ENCODE data around the gene NOS2. TPM values are rescaled to one million over a fixed set of nuclear protein-coding genes. Genes with fewer than 3 reads are reported as not detected.
"Not testable (repeated sequence)": the region's sequence is repeated elsewhere in the genome, so short reads cannot be mapped to it uniquely, and the experiment has no call there.

Gene NOS2
- polyA plus RNA-seq, 3 donors from 2014 or later = not detected

GRCh38 chr17:27766438-27766837 is 33.9 kb downstream of the NOS2 start:
- Mint-ChIP-seq H3K9me3 (no peaks in the 10 kb centered on the region), H3K36me3 (no peaks in the 10 kb centered on the region), H3K27me3 (ENCODE audit: low read depth in 3 of 3) (peaks cover 0 to 6% (median 3%) of the 10 kb centered on the region in 3 donors), H3K27ac (no peak overlapping the region), H3K4me1 (no peaks in the 10 kb centered on the region), H3K4me3 (no peak overlapping the region)
- no peak for DNase-seq

- H3K4me3 Mint-ChIP-seq = no peak overlapping the region
- H3K9me3 Mint-ChIP-seq = no peaks in the 10 kb centered on the region
- no peak overlapping the region for H3K27ac Mint-ChIP-seq
- H3K36me3 Mint-ChIP-seq = no peaks in the 10 kb centered on the region
- no peaks in the 10 kb centered on the region for H3K4me1 Mint-ChIP-seq
- no peak for DNase-seq
- peaks cover 0 to 6% (median 1%) of the 10 kb centered on the region in 3 donors for H3K27me3 Mint-ChIP-seq (ENCODE audit: low read depth in 3 of 3)
Observed at GRCh38 chr17:27765353-27765752, 35.0 kb downstream of the NOS2 start.

- H3K9me3 Mint-ChIP-seq = no peaks in the 10 kb centered on the region
- H3K4me3 Mint-ChIP-seq = no peak overlapping the region
- no peak overlapping the region for H3K27ac Mint-ChIP-seq
- no peaks in the 10 kb centered on the region for H3K4me1 Mint-ChIP-seq
- H3K27me3 Mint-ChIP-seq (ENCODE audit: low read depth in 3 of 3) = peaks cover 1 to 6% (median 1%) of the 10 kb centered on the region in 3 donors
- H3K36me3 Mint-ChIP-seq = no peaks in the 10 kb centered on the region
- no peak for DNase-seq
Observed at GRCh38 chr17:27764589-27764988, 35.7 kb downstream of the NOS2 start.

- H3K36me3 Mint-ChIP-seq = no peaks in the 10 kb centered on the region
Observed at GRCh38 chr17:27762527-27763305, 37.6 kb downstream of the NOS2 start.

GRCh38 chr17:27760931-27761330 is 39.4 kb downstream of the NOS2 start:
- not testable (repeated sequence) for H3K36me3 Mint-ChIP-seq; H3K27ac Mint-ChIP-seq; H3K4me1 Mint-ChIP-seq; DNase-seq; H3K9me3 Mint-ChIP-seq; H3K27me3 Mint-ChIP-seq (ENCODE audit: low read depth in 3 of 3); H3K4me3 Mint-ChIP-seq

More at GRCh38 chr17:27762527-27763305, 37.6 kb downstream of the NOS2 start:
- no peaks in the 10 kb centered on the region for H3K9me3 Mint-ChIP-seq
- DNase-seq = no peak
- H3K27ac Mint-ChIP-seq = no peak overlapping the region
- H3K27me3 Mint-ChIP-seq (ENCODE audit: low read depth in 3 of 3) = peaks cover 1 to 2% (median 1%) of the 10 kb centered on the region in 3 donors
- H3K4me3 Mint-ChIP-seq = no peak overlapping the region
- H3K4me1 Mint-ChIP-seq = no peaks in the 10 kb centered on the region

GRCh38 chr17:27760069-27760885 is 40.1 kb downstream of the NOS2 start:
- no peaks in the 10 kb centered on the region for H3K4me1 Mint-ChIP-seq
- H3K4me3 Mint-ChIP-seq = no peak overlapping the region
- H3K9me3 Mint-ChIP-seq = no peaks in the 10 kb centered on the region
- H3K27me3 Mint-ChIP-seq (ENCODE audit: low read depth in 3 of 3) = peaks cover 1 to 2% (median 1%) of the 10 kb centered on the region in 3 donors
- no peak overlapping the region for H3K27ac Mint-ChIP-seq
- no peaks in the 10 kb centered on the region for H3K36me3 Mint-ChIP-seq
- peak; percentile 43 to 51 (median 47) for DNase-seq

GRCh38 chr17:27759528-27759927 is 40.8 kb downstream of the NOS2 start:
- H3K27me3 Mint-ChIP-seq (ENCODE audit: low read depth in 3 of 3) = peaks cover 0 to 2% (median 1%) of the 10 kb centered on the region in 3 donors
- H3K27ac Mint-ChIP-seq = no peak overlapping the region
- H3K36me3 Mint-ChIP-seq = no peaks in the 10 kb centered on the region
- no peak overlapping the region for H3K4me3 Mint-ChIP-seq
- no peaks in the 10 kb centered on the region for H3K9me3 Mint-ChIP-seq
- no peak for DNase-seq
- no peaks in the 10 kb centered on the region for H3K4me1 Mint-ChIP-seq

GRCh38 chr17:27756467-27757371 is 43.6 kb downstream of the NOS2 start:
- Mint-ChIP-seq H3K9me3 (no peaks in the 10 kb centered on the region), H3K4me1 (no peaks in the 10 kb centered on the region), H3K27me3 (ENCODE audit: low read depth in 3 of 3) (peaks cover 0 to 1% (median 0%) of the 10 kb centered on the region in 3 donors), H3K27ac (no peak overlapping the region), H3K4me3 (no peak overlapping the region), H3K36me3 (no peaks in the 10 kb centered on the region)
- DNase-seq = peak; percentile 18 to 28 (median 20)

GRCh38 chr17:27755706-27756466 is 44.4 kb downstream of the NOS2 start:
- no peak for DNase-seq
- Mint-ChIP-seq H3K27me3 (ENCODE audit: low read depth in 3 of 3) (peaks cover 0 to 1% (median 0%) of the 10 kb centered on the region in 3 donors), H3K4me3 (no peak overlapping the region), H3K27ac (no peak overlapping the region), H3K36me3 (no peaks in the 10 kb centered on the region), H3K4me1 (no peaks in the 10 kb centered on the region), H3K9me3 (no peaks in the 10 kb centered on the region)

- DNase-seq = no peak
- no peaks in the 10 kb centered on the region for H3K27me3 Mint-ChIP-seq (ENCODE audit: low read depth in 3 of 3)
Observed at GRCh38 chr17:27754549-27754948, 45.8 kb downstream of the NOS2 start.

GRCh38 chr17:27753726-27754125 is 46.6 kb downstream of the NOS2 start:
- H3K4me3 Mint-ChIP-seq; H3K27ac Mint-ChIP-seq; H3K27me3 Mint-ChIP-seq (ENCODE audit: low read depth in 3 of 3); H3K36me3 Mint-ChIP-seq; H3K9me3 Mint-ChIP-seq; DNase-seq; H3K4me1 Mint-ChIP-seq: not testable (repeated sequence)

More at GRCh38 chr17:27754549-27754948, 45.8 kb downstream of the NOS2 start:
- Mint-ChIP-seq H3K4me3 (no peak overlapping the region), H3K36me3 (no peaks in the 10 kb centered on the region), H3K27ac (no peak overlapping the region), H3K9me3 (no peaks in the 10 kb centered on the region), H3K4me1 (no peaks in the 10 kb centered on the region)

GRCh38 chr17:27752831-27753619 is 47.3 kb downstream of the NOS2 start:
- not testable (repeated sequence) for H3K27ac Mint-ChIP-seq

More at GRCh38 chr17:27752831-27753619, 47.3 kb downstream of the NOS2 start:
- not testable (repeated sequence) for H3K9me3 Mint-ChIP-seq; H3K36me3 Mint-ChIP-seq; H3K4me1 Mint-ChIP-seq; H3K27me3 Mint-ChIP-seq (ENCODE audit: low read depth in 3 of 3); H3K4me3 Mint-ChIP-seq; DNase-seq

Measured in immature natural killer cell (primary cell).